ENCODE data around the gene IMPDH2. TPM values are rescaled to one million over a fixed set of nuclear protein-coding genes. Genes with fewer than 3 reads are reported as not detected.

IMPDH2 gene
- polyA plus RNA-seq, 3 donors = 20.8 to 67.3 (median 21.0) TPM

DNA sequence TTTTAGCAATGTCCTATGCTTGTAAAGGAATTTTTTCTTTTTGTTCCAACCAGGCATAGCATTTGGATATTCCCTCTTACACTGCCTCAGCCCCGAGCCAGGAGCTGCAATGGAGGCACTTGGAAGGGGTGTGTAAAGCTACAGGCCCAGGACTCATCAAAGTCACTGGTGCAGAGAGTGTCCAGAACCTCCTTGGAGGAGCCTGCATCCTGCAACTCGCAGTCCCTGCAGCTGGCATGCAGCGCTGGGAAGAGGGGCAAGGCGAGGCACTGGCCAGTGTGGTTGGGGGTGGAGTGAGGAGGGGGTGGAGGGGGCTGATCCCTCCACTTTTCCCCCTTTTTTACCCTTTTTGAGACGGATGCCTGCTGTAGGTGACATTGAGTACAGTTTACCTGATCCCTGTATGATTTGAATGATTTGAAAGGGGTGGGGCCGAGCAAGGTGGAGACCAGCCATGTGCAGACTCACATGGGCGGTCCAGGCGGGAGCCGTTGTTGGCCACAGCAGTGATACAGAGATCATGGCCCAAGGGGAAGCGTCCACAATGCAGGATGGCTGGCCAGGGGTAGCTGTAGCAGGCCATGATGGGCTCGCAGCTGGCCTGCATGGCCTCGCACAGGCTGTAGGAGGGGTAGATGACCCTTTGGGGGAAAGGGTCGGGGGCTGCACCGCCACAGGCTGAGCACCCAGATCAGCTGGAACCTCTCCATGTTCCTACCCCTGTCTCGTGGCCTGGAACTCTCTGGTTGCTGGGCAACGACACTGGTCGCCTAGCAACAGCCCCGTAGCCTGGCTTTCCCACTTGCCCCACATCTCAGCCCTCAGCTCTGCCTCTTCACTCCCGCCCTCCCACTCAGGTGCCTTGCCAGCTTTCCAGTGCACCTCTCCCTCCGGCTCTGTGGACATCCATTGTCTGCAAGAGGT is 31.2 kb downstream of the IMPDH2 start:
- H3K27ac ChIP-seq (ENCODE audit: low read depth in 1 of 2, low read length in 2 of 2) = no peak overlapping the region
- H3K9ac ChIP-seq (ENCODE audit: insufficient read depth, low read length, poor library complexity, severe bottlenecking) = no peak overlapping the region
- no peaks in the 10 kb centered on the region for H4K20me1 ChIP-seq (ENCODE audit: insufficient read depth, low read length)
- TF ChIP-seq, protein P1, sequence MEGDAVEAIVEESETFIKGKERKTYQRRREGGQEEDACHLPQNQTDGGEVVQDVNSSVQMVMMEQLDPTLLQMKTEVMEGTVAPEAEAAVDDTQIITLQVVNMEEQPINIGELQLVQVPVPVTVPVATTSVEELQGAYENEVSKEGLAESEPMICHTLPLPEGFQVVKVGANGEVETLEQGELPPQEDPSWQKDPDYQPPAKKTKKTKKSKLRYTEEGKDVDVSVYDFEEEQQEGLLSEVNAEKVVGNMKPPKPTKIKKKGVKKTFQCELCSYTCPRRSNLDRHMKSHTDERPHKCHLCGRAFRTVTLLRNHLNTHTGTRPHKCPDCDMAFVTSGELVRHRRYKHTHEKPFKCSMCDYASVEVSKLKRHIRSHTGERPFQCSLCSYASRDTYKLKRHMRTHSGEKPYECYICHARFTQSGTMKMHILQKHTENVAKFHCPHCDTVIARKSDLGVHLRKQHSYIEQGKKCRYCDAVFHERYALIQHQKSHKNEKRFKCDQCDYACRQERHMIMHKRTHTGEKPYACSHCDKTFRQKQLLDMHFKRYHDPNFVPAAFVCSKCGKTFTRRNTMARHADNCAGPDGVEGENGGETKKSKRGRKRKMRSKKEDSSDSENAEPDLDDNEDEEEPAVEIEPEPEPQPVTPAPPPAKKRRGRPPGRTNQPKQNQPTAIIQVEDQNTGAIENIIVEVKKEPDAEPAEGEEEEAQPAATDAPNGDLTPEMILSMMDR (IDR thresholded peaks at IDR 0.05) = no peak
- H3K36me3 ChIP-seq (replicated peaks in 1 of 2; ENCODE audit: control insufficient read depth in 1 of 2, insufficient read depth in 2 of 2, low read length in 2 of 2) = peaks cover 6 to 26% of the 10 kb centered on the region in 2 donors
- H3K27ac Mint-ChIP-seq = no peak overlapping the region
- no peak overlapping the region for H3K4me3 Mint-ChIP-seq
- no peak overlapping the region for H3K4me2 ChIP-seq (replicated peaks; ENCODE audit: extremely low read depth, low read length, poor library complexity, severe bottlenecking)
- intact Hi-C loops (cut with micrococcal nuclease) = loop anchor here in 1 of 2 donors (10.0 kb wide), 1 partner anchor 157 kb away; no protein-coding TSS in a partner anchor
- no peaks in the 10 kb centered on the region for H3K79me2 ChIP-seq (ENCODE audit: insufficient read depth, low read length)
- H3K9me3 ChIP-seq (replicated peaks in 1 of 2; ENCODE audit: control insufficient read depth in 1 of 2, insufficient read depth in 1 of 2, low read length in 2 of 2) = no peaks in the 10 kb centered on the region
- H2AFZ ChIP-seq (ENCODE audit: insufficient read depth, low read depth, low read length, poor library complexity, severe bottlenecking) = no peak overlapping the region
- peaks cover 19 to 38% of the 10 kb centered on the region in 2 donors for H3K36me3 Mint-ChIP-seq
- H3K4me3 ChIP-seq (replicated peaks in 1 of 3; ENCODE audit: low read depth in 2 of 3, low read length in 3 of 3) = no peak overlapping the region
- H3K4me1 ChIP-seq (ENCODE audit: control insufficient read depth in 1 of 2, insufficient read depth in 2 of 2, low read length in 2 of 2) = no peaks in the 10 kb centered on the region
- WGBS (ENCODE audit: insufficient coverage) = 94% methylated on average over 11 of the region's 20 CpGs
- peaks cover 0 to 3% (median 0%) of the 10 kb centered on the region in 3 donors for H3K27me3 Mint-ChIP-seq (ENCODE audit: low read depth in 3 of 3)
- peaks cover 7% of the 10 kb centered on the region for H3K4me1 Mint-ChIP-seq
- H3K27me3 ChIP-seq (ENCODE audit: control insufficient read depth in 2 of 2, insufficient read depth in 2 of 2, low read length in 2 of 2) = no peaks in the 10 kb centered on the region
- DNase-seq = no peak
- H3K9me3 Mint-ChIP-seq = no peaks in the 10 kb centered on the region

DNA sequence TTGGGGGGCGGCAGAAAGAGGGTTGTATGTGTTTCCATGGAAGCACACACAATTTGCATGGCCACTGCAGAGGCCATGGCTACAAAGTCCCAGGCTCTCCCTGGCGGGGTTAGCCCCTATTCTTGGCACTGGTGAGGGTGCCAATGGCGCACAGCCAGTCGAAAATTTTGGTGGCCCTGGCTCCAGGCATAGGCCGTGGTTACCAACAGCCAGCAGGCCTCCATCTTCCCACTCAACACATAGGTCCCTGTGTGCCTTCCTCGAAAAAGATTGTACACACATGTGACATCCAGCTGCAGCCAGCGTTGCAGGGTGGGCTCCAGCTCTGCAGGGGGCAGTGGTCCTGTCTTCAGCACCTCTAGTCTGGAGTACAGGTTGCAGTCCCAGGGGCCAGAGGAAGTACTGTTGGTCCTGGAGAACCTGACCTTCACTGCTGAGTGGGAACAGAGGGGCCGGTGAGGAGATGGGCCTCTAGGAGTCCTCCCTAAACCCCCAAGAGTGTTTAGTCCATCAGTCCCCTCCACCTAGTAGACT is 32.0 kb downstream of the IMPDH2 start:
- H3K4me3 ChIP-seq (replicated peaks in 1 of 3; ENCODE audit: low read depth in 2 of 3, low read length in 3 of 3) = no peak overlapping the region
- no peak overlapping the region for H3K9ac ChIP-seq (ENCODE audit: insufficient read depth, low read length, poor library complexity, severe bottlenecking)
- H3K27me3 ChIP-seq (ENCODE audit: control insufficient read depth in 2 of 2, insufficient read depth in 2 of 2, low read length in 2 of 2) = no peaks in the 10 kb centered on the region
- no peaks in the 10 kb centered on the region for H3K9me3 ChIP-seq (replicated peaks in 1 of 2; ENCODE audit: control insufficient read depth in 1 of 2, insufficient read depth in 1 of 2, low read length in 2 of 2)
- Mint-ChIP-seq H3K4me3 (no peak overlapping the region), H3K4me1 (peaks cover 7% of the 10 kb centered on the region), H3K36me3 (peaks cover 15 to 38% of the 10 kb centered on the region in 2 donors), H3K9me3 (no peaks in the 10 kb centered on the region), H3K27me3 (ENCODE audit: low read depth in 3 of 3) (peaks cover 0 to 1% (median 0%) of the 10 kb centered on the region in 3 donors), H3K27ac (no peak overlapping the region)
- TF ChIP-seq, protein P1 (IDR thresholded peaks at IDR 0.05) = no peak
- WGBS (ENCODE audit: insufficient coverage) = 92% methylated on average over 7 of the region's 8 CpGs
- H3K27ac ChIP-seq (ENCODE audit: low read depth in 1 of 2, low read length in 2 of 2) = no peak overlapping the region
- no peaks in the 10 kb centered on the region for H4K20me1 ChIP-seq (ENCODE audit: insufficient read depth, low read length)
- no peak overlapping the region for H2AFZ ChIP-seq (ENCODE audit: insufficient read depth, low read depth, low read length, poor library complexity, severe bottlenecking)
- no peaks in the 10 kb centered on the region for H3K4me1 ChIP-seq (ENCODE audit: control insufficient read depth in 1 of 2, insufficient read depth in 2 of 2, low read length in 2 of 2)
- H3K36me3 ChIP-seq (replicated peaks in 1 of 2; ENCODE audit: control insufficient read depth in 1 of 2, insufficient read depth in 2 of 2, low read length in 2 of 2) = peaks cover 6 to 26% of the 10 kb centered on the region in 2 donors
- intact Hi-C loops (cut with micrococcal nuclease) = loop anchor here in 1 of 2 donors (10.0 kb wide), 1 partner anchor 158 kb away; no protein-coding TSS in a partner anchor
- DNase-seq = no peak
- no peak overlapping the region for H3K4me2 ChIP-seq (replicated peaks; ENCODE audit: extremely low read depth, low read length, poor library complexity, severe bottlenecking)
- peaks cover 3% of the 10 kb centered on the region for H3K79me2 ChIP-seq (ENCODE audit: insufficient read depth, low read length)

Data from CD14-positive monocyte (primary cell).